ENCODE measurements around the gene SLC7A10.

SLC7A10 gene

DNA sequence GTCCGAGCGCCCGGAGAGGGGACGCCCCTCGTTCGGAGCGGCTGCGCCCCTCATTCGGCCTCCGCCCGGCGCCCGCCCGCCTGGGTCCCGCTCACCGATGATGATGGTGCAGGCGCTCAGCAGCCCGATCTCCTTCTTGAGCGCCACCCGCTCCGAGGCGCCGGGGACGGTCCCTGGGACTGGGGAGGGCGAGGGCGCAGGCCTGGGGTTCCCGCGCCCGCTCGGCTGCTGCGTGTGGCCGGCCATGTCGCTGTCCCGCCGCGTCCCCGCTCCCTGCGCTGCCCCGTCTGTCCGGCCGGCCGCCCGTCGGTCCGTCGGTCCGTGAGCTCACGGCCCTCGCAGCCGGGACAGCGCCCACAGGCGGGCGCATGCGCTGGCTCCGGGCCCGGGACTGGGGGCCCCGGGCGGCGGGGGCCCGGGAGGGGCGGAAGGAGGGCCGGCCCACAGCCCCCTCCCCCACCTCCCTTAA, at the start of gene SLC7A10:
Gene SLC7A10, minus strand, starts transcription at position 393 of the 469 bp plus-strand sequence. Its CDS starts 147 bp downstream, at position 246.
- FAIRE-seq = no peak

DNA sequence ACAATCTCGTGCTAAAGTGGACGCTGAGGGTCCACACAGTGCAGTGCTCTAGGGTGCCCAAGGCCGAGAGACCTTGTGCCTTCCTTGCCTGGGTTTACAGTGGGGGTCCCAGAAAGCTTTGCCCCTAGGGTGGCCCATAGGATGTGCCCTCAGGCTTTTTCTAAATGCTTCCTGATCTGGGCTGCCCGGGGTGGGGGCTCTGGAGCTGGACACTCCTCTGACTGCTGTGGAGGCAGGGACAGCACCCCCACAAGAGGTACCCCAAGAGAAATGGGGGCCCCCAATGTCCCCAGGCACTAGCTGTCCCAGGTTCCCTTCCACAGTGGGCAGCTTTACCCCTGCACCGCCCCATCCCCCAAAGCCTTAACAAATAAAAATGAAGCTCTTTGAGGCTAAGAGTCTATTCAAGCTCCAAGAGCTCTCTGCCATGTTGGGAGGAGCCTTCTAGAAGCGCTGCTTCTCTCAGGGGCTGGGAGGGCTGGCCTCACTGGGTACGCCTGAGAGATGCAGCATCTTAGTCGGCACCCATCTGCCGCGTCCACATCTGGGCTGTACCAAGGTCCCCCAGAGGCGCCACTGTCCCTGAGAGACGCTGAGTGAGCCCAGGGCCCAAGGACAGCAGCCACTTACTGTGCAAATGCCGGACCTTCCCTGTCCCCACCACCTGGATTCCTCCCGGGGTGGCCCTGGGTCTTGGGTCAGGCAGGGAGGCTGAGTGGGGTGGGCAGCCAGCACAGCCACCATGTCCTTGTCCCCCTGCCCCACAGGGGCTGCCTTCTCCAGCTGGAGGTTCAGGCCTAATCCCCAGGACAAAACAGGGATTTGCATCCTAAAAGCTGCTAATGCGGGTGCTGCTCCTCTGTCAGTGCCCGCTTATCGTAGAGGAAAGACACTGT, 49.3 kb upstream of the SLC7A10 start:
- no peak for FAIRE-seq

DNA sequence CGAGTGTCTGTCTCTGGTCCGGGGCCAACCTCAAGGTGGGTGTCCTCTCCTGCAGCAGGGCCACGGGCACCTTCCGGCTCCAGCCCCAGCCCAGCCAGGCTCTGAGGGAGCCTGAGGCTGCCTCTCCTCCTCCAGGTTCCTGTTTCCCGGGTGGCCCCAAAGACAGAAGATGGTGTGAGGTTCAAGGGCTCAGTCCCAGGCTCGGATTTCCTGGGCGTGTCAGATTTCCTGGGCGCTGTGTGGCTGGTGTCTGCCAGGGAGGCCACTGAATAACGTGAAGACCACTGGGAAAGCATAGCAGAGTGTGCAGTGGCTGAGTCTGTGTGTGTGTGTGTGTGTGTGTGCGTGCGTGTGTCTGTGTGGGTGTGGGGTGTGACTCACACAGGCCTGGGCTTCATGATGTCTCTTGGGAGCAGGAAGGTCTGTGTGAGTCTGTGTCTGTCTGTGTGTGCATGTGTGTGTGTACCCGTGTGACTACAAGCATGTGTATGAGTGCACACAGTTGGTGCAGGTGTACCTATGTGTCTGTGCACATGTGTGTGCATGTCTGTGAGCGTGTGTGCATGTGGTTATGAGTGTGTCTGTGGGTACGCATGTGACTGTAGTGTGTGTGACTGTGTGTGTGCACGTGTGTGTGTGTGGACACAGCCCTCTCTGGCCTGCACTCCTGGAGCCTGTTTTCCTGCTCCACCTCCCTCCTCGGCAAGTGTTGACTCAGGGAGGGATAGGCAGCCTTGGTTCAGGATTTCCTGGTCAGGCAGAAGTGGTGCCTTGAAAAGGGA, 48.4 kb upstream of the SLC7A10 start:
- FAIRE-seq = no peak

DNA sequence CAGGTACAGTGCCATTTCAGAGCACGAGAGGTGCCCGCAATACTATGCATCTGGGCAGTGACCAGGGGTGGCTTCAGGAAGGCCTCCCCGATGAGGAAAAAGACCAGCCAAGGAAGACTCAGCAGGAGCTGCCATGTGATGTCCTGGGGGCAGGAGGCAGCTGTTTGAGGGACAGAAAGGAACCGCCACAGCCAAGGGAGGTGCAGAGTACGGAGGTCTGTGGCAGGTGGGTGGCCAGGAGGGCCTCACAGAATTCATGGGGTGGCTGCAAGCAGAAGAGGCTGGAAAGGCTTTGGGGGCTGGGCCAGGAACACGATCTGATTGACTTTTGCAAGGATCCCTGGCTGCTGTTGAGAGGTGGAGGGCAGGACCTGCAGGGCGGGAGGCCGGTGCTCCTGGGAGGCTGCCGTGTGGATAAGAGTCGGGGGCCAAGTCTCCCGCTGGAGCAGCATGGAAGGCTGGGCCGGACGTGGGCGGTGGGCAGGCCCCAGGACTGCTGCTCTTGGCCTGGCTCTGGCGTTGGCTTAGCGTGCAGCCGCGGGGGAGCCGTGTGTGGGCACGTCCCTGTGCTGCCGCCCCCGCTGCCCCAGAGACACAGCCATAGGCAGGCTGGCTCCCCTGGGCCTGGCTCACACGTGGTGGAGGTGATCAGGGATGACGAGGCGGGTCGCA, 47.6 kb upstream of the SLC7A10 start:
- no peak for FAIRE-seq

DNA sequence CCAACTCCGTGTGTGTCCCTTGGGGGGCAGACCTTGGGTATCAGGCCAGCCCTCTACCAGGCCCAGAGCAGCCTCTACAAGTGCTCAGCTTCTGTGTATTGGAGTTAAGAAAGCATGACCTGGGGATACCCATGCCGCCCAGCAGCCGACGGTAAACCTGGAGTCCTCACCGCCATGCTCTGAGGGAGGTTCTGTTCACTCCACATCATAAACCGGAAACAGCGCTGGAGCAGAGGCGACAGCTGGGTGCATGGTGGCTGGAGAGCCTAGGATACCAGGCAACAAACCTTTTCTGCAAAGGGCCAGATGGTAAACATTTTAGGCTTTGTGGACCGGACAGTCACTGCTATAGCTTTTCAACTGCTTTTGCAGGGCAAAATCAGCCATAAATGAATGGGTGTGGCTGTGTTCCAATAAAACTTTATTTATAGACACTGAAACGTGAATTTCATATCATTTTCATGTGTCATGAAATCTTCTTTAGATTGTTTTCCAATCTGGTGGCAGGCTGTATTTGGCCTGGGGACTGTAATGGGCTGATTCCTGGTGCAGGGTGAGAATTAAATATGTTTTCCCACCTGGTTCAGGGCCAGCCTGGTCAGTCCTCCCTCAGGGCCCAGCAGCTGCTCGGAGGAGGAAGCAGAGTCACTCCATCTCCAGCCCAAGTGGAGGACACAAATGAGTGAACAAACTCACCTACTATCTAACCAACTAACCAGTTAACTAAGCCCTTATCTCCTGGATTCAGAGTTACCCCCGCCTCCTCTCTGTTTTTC, 45.8 kb upstream of the SLC7A10 start:
- no peak for FAIRE-seq

DNA sequence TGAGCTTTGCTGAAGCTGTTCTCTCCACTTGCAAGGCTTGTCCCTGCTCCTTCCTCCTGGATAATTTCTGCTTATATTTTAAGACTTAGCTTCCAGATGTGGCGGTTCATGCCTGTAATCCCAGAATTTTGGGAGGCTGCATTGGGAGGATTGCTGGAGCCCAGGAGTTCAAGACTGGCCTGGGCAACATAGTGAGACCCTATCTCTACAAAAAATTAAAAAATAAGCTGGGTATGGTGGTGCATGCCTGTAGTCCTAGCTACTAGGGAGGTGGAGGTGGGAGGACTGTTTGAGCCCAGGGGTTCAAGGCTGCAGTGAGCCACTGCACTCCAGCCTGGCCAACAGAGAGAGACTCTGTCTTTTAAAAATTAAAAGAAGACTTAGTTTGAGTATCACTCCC, 45.1 kb upstream of the SLC7A10 start:
- no peak for FAIRE-seq

DNA sequence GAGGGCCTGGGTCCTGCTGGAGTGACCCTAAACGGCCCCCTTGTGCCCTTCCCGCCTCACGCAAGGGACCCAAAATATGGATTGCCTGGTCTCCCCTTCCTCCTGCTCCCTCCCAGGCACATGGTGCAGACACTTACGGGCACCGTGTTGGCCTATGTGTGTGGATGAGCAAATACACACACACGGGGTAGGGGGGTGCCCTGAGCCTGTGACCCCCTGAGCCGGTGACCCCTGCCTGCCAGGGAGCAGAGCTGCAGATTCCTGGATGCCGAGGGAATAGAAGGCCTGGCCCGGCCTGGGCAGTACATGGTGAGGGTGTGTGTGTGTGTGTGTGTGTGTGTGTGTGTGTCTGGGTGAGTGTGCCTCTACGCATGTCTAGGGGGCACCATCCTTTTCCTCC, 43.4 kb upstream of the SLC7A10 start:
- FAIRE-seq = no peak

DNA sequence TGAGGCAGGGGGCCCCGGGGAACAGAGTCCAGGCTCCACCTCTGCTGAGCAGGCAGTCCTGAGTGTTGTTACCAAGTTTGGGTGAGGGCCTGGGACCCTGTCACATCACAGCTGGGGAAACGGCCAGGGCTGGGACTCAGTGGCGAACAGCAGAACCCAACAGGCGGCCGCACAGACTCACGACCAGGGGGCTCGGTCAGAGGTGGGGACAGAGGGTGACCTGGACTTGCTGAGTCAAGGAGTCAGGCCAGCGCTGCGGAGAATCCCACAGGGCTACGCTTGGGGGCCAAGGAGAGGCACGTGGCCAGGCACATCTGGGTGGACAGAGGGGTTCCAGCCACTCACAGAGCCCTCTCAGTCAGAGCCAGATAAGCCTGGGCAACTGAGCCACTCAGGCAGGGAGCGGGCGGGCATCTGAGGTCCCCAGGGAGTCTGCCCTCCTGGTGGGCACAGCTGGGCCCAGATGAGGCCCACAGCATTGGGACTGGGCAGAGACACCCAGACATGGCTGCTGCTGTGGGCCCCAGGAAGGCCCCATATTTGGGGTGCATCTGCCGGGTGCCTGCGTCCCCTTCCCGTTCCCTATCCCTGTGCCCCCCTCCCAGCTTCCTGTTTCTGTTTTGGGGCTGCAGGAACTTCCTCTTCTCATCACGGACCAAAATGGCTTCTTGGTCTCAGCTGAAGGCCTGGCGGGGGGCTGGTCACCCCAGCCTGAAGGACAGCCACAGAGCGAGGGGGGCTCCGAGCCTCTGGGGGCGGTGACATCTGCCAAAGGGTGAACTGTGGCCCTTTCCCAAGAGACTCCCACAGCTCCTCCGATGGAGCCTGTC, 42.7 kb upstream of the SLC7A10 start:
- FAIRE-seq = no peak

DNA sequence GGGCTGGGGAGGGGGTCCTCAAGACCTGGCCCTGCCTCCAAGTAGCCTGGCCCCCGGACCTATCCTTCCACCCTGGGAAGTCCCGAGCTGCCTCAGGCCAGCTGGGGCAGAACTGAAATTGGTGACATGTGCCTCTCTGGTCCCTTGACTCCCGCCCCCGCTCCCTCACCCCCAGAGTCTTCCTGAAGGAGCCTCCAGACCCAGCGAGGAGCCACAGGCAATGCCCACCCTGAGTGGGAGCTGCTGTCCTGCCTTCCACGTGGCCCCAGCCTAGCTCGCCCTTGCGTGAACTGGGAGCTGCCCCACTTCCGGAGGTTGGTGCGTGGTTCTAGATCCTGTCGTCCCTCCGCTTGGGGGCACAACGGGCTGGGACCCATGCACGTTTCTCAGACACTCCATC, 42.1 kb upstream of the SLC7A10 start:
- no peak for FAIRE-seq

DNA sequence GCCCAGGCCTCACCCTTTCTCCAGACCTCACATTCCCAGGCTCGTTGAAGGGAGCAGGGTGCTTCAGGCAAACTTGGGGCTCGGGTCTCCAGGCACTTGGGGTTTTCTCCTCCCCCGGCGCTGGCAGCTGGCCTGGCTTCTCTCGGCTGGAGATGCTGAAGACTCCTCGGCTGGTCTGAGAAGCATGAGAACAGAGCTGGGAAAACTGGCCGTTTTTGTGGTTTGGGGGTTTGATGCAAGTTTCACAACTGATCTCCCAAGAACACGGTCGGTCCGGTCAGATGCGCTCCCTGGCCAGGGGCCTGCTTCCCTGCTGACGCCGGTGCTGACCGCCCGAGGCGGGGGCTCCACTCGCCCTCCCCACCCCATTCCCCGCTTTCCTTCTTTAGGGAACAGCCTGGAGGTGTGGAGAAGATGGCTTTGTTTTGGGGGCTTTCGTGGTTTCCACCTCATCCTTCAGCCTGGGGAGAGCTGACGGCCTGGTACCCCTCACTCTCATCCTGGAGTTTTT, 41.4 kb upstream of the SLC7A10 start:
- FAIRE-seq = no peak

DNA sequence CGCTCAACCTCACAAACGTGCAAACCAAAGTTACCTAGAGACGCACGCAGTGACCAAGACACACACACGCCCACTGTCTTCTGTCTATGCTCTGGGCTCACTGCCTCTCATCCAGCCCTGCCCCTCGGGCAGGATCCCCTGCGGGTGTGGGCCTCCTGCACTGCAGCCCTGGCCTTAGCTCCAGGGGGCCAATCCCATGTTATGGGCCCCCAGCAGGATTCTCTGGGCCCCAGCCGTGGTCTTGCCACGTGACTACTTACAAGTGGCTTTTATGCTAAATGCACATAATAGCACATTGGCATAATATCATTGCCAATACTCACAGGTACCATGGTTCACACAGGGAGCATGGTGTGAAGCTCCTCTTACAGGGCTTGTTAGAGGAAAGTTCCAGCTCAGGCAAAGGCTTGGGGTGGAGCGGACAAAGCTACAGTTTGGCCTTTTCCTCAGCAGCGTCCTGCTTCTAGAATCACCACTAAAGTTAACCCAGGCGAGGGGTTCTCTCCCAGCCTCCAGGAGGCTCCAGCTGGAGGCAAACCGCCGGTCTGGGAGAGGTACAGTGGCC, 39.3 kb upstream of the SLC7A10 start:
- FAIRE-seq = no peak

DNA sequence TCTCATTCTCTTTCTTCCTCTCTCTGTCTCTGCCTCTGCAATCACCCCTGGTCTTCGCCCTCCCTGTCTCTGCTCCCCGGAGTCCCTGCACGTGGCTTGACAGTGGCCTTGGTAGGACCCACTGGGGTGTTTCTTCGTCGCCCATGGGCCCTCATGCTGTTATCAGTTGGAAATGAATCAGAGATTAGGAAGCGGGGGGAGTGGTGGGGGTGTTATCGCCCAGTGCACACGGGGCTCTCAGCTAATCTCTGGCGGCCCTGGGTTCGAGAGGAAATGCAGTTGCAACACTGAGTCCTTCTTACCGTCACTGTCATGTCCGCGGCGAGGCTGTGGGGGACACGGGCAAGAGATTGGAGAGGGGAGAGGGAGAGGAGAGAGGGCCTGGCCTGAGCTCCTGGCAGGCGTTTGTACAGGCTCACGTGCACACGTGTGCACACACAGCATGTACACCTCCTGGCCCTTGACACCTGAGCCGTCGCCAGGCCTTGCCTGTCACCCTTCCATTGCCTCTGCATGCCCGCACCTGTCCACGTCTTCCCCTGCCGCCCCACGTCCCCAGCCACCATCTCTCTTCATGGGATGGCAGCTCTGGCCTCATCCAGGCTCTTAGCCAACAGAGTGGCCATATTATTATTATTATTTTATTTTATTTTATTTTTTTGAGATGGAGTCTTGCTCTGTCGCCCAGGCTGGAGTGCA, 37.8 kb upstream of the SLC7A10 start:
- FAIRE-seq = no peak

DNA sequence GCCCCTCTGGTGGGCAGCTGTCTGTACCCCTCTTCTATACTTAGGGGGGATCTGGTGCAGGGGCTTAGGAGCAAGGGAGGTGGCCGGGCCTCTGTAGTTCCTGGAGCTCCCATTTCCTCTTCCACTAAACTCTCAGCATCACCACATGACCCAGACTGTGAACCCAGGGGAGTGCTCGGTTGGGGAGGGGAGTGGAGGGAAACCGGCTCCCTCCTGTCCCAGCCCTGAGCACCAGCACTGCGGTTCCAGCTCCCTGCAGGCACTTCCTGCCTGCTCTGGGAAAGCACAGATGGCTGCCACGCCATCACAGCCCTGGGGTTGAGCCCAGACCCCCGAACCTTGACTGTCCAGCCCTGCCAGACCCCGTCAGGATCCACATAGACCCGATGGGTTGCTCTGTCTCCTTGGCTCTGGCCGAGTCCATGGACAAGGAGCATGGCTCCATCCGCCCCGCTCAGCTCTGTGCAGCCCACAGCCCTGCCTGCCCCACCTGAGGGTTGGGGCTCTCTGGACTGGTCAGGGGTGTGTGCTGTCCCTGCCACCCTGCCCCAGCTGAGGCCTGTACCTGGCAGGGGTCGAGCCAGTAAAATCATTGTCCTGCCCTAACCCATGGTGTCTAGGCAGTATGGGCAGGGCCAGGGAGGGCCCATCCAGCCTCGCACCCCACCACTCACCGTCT, 36.0 kb upstream of the SLC7A10 start:
- FAIRE-seq = no peak

DNA sequence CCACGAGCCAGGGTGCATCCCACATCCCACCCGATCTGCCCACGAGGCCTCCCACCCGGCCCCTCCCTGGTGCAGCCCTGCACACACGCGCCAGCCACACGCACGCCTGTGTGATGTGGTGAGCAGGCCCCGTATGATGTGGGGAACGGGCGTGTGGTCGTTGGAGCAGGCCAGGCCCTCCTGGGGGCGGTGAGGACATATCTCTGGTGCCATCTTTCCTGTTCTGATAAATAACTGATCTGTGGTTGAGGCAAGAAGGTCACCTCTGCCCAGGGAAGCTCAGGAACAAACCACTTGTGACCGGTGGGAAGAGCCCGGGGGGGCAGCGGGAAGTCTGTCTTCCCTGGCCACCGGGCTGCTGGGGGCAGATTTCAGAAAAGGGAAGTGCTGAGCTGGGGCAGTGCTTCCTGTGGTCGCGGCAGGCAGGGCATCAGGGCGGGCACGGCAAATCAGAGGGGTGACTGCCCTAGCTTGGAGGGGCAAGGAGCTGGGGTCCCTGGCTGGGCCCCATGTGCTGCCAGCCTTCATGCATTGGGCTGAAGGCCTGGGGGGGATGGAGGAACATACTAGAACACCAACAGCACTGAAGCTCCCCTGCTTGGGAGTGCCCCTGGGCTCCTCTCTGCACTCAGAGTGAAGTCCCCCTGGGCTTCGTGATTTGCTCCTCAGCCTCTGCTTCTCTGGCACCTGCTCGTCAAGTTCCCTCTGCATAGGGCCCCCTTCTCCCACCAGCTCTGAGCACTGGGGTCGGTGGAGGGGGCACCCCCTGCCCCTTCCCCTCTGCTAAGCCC, 35.2 kb upstream of the SLC7A10 start:
- no peak for FAIRE-seq

DNA sequence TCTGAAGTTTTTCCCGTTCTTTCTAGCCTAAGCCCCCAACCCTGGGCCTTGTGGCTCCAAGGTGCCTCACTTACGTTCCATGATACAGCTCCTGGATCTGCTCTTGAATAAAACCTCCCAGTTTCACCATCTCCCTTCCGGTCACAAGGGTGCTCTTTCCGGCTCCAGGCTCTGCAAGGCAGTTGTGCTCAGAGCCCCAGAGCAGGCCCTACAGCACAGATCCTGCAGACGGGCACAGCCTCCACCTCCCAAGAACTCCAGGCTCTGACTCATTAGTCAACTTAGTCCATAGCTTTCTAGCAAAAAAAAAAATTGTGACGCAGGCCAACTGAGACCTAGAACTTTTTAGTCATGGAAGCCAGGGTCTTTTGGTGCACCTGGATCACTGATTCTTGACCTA, 33.9 kb upstream of the SLC7A10 start:
- no peak for FAIRE-seq

DNA sequence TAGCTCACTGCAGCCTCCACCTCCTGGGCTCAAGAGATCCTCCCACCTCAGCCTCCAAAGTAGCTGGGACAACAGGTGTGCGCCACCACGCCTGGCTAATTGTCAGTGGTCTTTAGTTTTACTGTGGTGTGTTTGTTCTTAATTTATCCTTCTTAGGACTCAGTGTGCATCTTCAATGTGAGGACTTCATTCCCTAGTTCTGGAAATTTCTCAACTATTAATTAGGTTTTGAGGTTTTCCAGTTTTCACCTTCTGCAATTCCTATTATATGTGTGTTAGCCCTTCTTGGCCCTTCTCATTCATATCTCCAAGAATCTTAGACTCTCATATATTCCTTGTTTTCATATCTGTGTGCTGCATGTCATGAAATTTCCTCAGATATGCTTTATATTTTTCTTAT, 32.2 kb upstream of the SLC7A10 start:
- no peak for FAIRE-seq

DNA sequence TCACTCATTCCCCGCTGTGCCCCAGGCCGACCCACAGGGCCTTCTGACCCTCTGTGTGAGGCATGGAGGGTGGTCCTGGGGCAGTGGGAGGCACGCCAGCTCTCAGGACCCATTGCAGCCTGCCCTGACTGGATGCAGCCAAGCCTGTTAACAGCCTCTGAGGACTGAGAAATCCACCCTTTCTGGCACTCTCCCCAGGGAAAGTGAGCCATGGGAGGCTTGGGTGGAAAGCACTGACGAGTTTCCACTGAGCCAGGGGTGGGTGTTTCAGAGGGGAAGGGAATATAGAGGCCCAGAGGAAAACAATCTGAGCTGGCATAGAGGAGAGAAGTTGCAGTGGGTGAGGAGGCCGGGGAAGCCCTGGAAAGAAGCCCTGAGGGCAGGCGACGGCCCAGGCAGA, 30.6 kb upstream of the SLC7A10 start:
- no peak for FAIRE-seq

DNA sequence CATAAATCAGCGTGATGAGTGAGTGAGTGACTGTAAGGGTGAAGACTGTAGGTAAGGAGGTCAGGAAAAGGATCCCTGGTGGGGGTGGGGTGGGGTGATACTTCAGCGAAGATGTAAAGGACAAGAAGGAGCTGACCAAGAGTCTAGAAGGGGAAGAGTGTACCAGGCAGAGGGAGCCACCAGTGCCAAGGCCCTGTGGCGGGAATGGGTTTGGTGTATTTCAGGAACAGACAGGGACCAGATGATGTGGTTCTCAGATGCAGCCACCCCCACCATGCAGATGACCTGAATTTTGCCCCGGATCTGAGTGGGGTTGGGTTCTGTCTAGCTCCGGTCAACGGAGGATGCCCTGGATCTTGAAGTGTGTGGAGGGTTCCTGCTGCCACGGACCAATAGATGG, 30.1 kb upstream of the SLC7A10 start:
- no peak for FAIRE-seq

DNA sequence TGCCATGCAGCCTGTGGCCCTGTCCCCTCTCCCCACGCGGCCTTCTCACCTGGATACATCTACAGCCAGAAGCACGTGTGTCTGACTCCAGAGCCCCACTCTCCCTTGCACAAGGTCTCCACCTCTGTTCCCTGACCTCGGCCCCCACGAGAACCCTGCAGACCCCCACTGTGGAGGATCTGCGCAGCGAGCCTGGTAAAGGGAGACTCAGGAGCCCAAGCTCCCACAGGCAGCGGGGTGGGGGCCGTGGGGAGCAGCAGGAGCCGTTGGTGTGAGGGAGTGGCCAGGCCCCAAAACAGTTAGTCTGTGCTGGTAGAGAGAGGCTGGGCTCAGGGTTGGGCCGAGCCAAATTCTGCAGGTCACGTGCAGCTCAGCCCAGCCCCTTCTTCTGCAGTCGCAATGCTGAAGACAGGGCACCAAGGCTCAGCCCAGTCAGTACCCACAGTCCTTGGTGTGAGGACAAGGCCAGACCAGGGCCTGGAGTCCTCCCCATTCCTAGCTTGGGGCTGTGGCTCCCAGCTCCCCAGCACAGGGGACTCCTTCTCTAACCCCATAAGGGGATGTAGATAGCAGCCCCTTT, 28.7 kb upstream of the SLC7A10 start:
- FAIRE-seq = no peak
